GM11168 (cell line): ENCODE measurements around the gene AP1G1.

ENCODE experiments used
- in situ Hi-C: fragments of 300-500 bp; cut with MboI; formaldehyde crosslinking; loops from one replicate; pipeline ENCODE4 v1.12.0; 2022; ENCODE audit warnings: low sequenced_read_pairs; ENCODE audit not compliant: unreplicated experiment

The AP1G1 gene

DNA sequence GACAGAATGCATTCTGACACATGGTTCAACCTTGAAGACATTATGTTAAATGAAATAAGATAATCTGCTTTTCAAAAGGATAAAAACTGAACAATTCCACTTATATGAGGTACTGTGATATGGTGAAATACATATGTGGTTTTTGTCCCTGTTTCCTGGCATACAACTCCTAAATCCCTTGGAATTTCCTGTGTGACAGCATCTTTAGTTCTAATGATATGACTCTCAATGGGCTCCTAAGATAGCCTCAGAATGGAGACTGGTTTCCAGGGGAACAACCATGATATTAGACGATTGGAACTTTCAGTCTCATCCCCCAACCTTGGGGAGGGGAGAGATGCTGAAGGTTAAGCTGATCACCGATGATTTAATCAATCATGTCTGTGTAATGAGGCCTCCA lies 46.4 kb downstream of the AP1G1 start:
- in situ Hi-C loops: no loop called here

DNA sequence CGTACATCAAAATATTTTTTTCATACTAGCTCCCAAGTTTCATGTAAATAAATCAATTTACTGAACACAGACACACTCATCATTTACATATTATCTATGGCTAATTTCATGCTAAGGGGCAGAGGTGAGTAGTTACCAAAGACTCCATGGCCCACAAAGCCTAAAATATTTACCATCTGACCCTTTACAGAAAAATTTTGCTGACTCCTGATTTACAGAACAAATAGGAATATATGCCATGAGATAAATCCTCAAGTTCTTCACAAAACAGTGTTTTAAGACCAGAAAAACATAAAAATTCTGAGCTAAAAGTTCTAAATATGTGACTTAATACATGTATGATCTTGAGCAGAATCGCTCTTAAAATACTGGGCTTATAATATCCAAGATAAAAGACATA lies 47.5 kb downstream of the AP1G1 start:
- in situ Hi-C loops: no loop called here

DNA sequence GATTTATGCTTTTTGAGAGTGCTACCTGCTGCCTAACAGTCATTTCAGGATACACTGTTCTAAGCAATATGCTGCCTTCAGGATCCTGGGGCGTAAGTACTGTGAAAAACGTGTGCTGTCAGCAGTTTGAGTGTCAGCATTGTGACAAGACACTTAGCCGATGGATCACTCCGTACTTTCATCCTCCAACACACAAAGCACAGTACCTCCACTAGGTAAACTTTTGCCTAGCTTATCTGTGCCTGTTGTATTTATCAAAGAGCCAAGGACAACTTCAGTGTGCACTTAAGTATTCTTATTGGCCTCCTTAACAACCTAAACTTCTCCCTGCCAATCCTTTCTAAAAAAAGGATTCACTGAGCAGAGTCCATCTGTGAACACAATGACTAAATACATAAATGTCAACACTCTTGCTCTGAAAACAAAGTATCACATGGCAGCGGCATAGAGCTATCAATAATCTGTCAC lies 50.3 kb downstream of the AP1G1 start:
- in situ Hi-C loops: no loop called here

DNA sequence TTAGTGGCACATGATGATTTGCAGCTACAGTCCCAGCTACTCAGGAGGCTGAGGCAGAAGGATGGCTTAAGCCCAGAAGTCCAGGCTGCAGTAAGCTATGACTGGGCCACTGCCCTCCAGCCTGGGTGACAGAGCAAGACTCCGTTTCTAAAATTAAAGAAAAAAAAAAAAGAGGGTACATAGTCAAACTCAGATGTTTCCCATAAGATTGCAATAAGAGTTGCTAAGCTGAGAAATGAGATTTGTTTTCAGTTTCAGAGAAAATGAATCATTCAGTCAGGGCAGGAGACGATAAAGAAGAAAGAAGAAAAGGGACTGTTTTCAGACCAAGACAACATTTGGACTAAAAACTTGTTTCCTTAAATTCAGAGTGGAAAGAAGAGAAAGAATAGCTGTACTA lies 54.0 kb downstream of the AP1G1 start:
- in situ Hi-C loops: no loop called here

DNA sequence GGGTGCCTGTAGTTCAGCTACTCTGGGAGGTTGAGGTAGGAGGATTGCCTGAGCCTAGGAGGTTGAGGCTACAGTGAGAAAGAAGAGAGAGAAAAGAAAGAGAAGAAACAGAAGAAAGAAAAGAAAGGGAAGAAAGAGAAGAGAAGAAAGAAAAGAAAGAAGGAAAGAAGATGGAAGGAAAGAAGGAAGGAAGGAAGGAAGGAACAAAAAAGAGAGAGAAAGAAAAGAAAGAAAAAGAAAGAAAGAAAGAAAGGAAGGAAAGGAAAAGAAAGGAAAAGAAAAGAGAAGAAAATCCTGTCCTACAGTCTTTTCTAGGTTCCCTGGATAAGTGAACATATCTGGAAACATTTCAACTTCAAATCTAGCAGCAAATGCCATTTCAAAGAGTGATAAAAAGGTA lies 54.5 kb downstream of the AP1G1 start:
- in situ Hi-C loops: no loop called here

DNA sequence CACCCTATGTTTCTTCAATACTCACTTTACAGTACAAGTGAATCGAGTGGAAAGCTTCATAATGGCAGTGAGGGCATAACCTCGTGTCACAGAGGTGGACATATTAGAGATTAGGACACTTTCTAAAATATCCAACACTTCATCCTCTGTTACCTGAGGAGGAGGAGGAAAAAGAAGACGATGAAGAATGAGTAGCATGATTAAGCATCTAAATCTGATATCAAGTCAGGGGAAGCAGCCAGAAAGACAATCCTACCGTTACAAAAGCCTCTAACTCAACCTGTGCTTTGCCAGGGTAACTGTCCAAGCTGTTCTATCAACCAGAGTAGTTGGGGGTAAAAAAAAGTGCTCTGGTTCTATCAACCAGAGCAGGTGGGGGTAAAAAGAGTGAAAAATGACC lies 60.4 kb downstream of the AP1G1 start:
- in situ Hi-C loops: no loop called here

DNA sequence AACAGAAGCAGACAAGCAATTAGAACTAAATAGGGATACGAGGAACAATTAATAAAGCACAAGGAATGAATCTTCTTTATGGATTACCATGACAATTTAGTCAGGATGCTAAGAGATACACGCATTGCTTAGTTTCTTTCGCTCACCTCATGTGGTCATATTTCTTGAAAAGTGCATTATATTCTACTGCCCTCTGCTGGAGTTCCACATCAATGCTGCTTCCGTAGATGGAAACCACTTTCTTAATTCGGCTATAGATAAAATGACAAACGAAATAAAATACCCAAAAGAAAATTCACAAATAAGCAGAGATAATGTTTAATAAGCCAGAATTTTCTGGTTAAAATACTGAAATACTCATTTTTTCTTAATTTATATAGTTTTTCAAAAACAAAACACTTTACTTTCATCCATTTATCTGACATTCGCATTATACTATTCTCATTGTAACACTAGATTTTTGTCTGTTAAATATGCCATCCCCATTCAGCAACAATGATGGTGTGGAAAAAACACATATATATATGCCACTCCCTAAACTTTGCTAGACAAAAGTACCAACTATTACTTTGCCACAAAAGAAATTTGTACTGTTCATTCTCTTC lies 62.1 kb downstream of the AP1G1 start:
- in situ Hi-C loops: no loop called here

DNA sequence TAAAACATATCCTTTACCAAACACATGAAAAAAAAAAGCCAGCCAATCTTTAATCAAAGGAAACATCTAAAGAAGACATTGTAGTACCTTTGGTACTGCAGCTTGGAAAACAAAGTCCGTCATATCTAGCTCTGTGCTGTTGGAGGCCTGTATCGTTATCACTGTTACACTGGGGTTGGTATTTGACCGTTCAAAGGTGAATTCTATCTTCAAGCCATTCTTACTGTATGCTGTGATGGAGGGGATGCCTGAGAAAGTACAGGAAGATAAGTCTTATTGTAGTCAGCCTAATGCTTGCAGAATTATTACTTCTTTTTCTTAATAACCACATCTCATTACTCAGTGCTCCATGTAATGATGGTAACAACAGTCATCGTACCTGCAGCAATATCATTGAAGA lies 69.8 kb downstream of the AP1G1 start:
- in situ Hi-C loops: no loop called here

DNA sequence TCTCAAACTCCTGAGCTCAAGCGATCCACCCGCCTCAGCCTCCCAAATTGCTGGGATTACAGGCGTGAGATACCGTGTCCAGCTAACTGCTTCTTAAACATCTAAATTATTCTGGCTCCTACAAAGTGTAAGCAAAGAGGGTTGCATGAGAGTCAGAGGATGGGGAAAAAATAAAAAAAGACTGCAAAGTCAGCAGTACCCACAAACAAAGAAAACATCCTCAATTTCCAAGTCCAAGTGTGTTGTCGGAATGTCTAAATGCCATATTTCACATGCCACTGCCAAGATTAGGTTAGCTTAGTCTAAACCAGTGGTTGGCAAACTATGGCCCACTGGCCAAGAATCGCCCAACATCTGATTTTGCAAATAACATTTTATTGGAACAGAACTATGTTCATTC lies 71.1 kb downstream of the AP1G1 start:
- in situ Hi-C loops: no loop called here

DNA sequence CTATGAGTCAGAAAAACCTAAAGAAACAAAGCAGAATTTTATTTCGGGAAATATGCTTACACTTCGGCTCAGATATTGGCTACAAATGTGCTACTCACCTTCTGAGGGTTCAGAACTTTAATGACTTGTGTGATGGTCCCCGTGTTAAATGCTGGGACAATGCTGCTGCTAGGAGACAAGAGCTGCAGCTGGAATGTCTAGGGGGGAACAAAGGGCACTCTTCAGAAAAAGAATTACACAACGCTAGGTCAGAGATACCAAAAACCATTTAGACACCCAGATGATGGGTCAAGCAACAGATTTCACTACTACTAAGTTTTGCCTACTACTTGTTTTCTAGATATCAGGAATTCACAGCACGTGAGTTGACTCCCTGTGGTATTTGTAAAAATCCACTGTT lies 74.1 kb downstream of the AP1G1 start:
- in situ Hi-C loops: no loop called here

DNA sequence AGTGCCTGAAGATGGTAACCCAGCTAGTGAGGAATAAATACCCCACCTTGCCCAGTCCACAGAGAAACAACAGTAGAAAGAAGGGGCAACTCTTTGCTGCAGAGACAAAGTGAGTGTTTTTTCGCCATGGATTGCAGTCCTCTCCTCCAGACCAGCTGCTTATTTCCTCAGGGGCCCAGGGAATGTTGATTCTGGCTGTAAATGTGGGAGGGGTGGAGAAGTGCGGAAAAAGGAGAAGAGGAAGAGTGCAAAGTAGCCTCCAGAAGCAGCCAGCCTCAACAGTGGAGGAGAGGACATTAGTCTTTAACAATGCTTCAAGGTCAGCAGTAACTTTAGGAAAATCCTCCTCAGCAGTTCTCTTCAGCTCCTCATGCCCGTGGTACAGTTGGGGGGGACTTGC lies 76.0 kb downstream of the AP1G1 start:
- in situ Hi-C loops: no loop called here

DNA sequence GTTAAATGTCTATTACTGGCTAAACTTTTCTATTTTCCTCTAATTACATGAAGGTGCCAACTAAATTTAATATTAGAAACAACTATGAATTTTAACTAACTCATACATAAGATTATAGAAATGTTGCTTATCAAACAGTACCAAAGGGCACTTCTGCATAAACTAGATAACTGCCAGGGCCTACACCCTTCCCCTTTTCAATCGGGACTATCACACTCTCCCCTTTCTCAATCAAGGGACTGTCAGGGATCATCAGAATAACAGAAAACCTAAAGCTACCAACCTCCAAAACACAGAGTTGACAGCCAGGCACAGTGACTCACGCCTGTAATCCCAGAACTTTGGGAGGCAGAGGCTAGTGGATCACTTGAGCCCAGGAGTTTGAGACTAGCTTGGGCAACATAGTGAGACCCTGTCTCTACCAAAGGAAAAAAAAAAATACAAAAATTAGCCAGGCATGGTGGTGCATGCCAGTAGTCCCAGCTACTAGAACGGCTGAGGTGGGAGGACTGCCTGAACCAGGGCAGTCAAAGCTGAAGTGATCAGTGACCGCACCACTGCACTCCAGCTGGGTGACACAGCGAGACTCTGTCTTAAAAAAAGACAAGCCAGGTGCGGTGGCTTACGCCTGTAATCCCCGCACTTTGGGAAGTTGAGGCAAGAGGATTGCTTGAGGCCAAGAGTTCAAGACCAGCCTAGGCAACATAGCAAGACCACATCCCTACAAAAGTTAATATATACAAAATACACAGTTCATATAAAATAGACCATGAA lies 80.9 kb downstream of the AP1G1 start:
- in situ Hi-C loops: no loop called here

DNA sequence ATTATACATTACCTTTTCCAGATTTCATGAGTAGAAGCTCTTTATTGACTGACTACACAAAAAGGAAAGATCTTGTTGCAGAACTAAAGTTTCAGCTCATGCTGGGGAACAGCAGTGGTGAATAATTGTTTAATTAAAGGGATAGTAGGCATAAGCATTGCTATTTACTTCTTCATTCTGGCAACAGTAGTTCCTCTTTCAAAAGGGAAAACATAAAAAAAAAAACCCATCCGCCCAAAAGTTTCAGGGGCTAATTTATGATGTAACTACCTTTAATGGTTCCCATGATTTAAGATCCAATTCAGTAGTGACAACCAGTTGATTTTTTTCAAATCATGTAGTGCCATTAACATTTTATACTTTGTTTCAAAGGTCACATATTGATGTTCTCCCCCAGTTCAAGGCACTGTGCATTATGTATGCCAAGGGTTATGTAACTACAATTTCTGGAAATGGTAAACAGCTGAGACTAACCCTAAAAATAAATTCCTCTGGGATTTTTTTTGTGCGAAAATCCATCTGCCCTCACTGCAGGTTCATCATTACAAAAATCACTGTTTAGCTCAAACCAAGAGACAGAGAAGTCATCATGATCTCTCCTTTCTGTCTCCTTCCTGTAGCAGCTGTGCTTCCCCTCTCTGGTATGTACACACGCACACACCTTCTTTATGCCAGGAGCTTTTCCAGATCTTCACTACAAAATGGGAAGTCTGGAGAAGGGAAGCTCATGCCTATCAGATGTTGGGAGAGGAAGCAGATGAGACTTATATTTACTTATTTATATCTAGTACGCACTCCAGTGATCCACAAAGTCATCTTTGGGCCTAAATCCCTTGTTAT lies 81.9 kb downstream of the AP1G1 start:
- in situ Hi-C loops: no loop called here

DNA sequence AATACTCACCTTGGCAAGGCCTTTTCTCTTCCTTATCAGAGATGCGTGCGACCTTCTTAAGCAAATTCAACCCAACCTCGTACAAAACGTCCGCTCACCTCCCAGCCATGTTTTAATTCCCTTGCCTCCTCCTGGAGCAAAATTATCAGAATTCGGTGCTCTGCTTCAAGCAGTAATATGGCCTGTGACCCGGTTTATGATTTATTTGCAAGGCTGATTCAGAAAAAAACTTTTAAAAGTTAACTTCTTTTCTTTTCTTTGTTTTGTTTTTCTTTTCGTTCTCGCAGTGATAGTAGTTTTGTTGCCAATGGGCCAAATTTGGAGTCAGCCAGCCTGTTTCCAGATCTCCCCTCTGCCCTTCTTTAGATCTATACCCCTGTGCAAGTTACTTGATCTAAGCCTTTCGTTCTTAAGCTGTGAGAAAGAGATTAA lies 84.3 kb downstream of the AP1G1 start, which contains the start of gene PHLPP2:
TSS of gene PHLPP2 (minus strand) at position 382 of the 432 bp plus-strand sequence. CDS start 9,906 bp downstream, outside the sequence.
- in situ Hi-C loops: no loop called here

DNA sequence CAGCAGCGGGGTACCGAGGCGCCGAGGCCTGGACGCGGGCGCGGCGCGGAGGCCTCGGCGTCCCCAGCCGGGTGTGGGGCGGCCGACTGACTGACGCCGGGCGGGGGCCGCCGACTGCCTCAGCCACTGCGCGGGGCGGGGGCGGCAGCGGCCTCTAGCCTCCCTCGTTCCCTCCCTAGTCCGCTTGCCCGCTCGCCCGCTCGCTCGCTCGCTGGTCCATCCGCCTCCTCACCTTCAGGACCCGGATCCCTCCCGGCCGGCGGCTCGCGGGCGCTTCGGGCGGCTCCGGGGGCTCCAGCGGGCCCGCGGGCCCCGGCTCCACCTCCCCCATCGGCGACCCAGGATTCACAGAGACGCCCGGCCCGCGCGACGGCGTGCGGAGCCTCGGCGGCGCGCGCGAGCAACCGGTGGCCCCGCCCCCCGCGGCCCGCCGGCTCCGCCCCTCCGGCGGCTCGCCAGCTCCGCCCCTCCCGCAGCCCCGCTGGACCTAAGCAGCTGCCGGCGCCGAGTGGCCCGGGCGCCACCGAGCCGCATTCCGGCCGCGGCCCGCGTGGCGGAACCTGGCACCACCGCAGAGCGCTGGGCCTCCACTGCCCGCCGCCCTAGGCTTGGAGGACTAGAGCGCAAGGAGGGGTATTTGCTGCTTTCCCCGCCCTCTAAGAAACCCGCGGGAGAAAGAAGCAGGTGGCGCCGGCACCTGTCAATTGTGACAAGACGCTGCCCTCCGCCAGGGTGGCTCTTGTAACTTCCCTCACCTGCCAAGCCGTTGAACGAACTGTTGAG lies 84.9 kb downstream of the AP1G1 start:
- in situ Hi-C loops: no loop called here

DNA sequence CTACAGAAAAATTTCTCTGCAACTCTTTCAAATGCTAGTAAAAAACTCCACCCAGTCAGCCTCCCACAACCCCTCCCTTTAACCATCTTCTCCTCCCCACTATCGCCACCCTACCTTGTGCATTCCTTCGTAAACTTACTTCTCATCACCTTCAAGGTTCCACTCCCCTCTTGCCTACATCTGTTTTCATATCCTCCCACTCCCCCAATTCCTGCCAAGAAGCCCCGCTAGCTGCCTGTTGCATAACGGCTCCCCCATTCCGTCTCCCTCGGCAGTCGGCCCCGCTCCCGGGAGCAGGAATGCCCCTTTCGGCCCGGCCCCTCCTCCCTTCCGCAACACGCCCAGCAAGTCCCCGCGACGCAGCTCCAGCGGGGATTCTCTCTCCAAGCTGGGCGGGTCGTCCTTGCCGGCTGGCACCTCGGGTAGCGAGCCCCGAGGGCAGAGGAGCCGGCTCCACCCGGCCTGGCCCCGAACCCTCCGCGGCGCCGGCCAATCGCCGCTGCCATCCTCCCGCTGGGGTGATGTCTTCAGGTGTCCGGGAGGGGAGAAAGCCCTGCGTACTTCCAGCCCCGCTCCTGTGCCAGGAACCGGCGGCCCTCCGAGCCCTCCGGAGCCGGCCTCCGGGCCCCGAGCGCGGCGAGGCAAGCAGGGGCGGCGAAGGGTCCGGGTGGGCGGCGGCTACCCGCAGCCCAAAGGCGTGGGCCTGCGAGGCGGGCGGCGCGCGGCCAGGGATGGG lies 85.7 kb downstream of the AP1G1 start:
- in situ Hi-C loops: no loop called here

DNA sequence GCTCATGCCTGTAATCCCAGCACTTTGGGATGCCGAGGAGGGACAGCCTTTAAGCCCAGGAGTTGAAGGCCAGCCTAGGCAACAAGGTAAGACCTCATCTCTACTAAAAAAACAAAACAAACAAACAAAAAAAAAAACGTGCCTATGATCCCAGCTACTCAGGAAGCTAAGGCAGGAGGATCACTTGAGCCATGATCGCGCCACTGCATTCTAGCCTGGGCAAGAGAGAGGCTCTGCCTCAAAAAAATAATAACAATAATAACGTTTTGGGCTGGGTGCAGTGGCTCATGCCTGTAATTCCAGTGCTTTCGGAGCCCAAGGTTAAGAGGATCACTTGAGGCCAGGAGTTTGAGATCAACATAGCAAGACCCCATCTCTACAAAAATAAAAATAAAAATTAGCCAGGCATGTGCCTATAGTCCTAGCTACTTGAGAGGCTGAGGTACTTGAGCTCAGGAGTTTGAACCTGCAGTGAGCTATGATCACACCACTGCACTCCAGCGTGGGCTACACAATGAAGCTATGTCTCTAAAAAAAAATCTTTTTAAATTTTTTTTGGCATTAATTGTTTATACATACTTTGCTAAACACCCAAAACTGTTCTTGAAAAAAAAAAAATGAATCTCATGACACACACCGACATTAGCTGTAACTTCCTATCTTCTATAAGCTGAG lies 87.4 kb downstream of the AP1G1 start:
- in situ Hi-C loops: no loop called here

DNA sequence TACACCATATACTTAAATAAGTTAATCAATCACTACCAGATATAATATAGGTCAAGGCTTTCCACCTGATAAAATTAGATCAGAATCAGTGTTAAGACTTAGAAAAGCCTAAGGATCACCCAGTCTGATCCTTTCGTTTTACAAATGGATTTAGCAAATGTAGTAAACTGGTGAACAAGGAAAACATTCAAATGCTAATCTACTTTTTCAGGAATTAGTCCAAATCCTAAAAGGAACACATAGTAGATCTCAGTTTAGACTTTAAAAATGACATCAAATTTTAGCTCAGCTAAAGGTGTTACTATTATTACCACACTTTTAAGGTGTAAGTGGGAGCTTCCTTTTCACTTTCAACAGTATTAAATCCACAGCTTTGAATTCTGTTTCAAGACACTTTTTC lies 96.1 kb downstream of the AP1G1 start:
- in situ Hi-C loops: no loop called here

DNA sequence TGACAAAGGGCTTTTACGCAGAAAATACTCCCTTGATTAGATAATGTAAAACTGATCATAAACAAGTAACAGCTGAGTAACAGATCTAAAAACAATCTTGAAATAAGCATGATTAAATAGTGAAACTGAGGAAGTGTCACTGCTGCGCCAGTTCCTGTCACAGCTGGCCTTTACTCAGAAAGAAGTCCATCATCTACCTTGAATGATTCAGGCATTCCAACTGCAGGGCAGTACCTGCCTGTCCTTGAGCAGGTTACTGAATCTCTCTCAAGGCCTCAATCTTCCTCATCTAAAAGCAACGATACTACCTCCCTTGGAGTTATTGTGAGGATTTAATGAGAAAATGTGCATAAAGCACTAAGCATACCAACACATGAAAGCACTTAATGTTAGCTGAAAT lies 96.8 kb downstream of the AP1G1 start:
- in situ Hi-C loops: no loop called here
